ENCODE measurements around the gene PXN.

- no peak for TF ChIP-seq CTCF (IDR thresholded peaks at IDR 0.05; ENCODE audit: poor library complexity, severe bottlenecking)
- no peak for TF ChIP-seq EZH2 (IDR thresholded peaks at IDR 0.05; ENCODE audit: borderline replicate concordance, insufficient read depth, low read length, poor library complexity, severe bottlenecking)
- no peak for TF ChIP-seq RAD21 (conservative IDR thresholded peaks at IDR 0.05)
- no peak for TF ChIP-seq POLR2AphosphoS5 (IDR thresholded peaks at IDR 0.05)
- no peak for TF ChIP-seq SMC3 (conservative IDR thresholded peaks at IDR 0.05; ENCODE audit: poor library complexity)
- TF ChIP-seq, protein P1, sequence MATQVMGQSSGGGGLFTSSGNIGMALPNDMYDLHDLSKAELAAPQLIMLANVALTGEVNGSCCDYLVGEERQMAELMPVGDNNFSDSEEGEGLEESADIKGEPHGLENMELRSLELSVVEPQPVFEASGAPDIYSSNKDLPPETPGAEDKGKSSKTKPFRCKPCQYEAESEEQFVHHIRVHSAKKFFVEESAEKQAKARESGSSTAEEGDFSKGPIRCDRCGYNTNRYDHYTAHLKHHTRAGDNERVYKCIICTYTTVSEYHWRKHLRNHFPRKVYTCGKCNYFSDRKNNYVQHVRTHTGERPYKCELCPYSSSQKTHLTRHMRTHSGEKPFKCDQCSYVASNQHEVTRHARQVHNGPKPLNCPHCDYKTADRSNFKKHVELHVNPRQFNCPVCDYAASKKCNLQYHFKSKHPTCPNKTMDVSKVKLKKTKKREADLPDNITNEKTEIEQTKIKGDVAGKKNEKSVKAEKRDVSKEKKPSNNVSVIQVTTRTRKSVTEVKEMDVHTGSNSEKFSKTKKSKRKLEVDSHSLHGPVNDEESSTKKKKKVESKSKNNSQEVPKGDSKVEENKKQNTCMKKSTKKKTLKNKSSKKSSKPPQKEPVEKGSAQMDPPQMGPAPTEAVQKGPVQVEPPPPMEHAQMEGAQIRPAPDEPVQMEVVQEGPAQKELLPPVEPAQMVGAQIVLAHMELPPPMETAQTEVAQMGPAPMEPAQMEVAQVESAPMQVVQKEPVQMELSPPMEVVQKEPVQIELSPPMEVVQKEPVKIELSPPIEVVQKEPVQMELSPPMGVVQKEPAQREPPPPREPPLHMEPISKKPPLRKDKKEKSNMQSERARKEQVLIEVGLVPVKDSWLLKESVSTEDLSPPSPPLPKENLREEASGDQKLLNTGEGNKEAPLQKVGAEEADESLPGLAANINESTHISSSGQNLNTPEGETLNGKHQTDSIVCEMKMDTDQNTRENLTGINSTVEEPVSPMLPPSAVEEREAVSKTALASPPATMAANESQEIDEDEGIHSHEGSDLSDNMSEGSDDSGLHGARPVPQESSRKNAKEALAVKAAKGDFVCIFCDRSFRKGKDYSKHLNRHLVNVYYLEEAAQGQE (IDR thresholded peaks at IDR 0.05; ENCODE audit: borderline replicate concordance) = no peak
- no peak for TF ChIP-seq TAF1 (IDR thresholded peaks at IDR 0.05; ENCODE audit: low read depth)
These were observed 75.1 kb downstream of the PXN start for GRCh38 chr12:120190386-120190785.
